HG03442 (cell line): ENCODE measurements around the gene NRP2.

Experiments
- ATAC-seq: cut with Tn5 transposase; IDR thresholded peaks from one replicate; pipeline ENCODE4 v1.9.1; 2021; ENCODE audit warnings: mild to moderate bottlenecking, moderate library complexity; ENCODE audit not compliant: unreplicated experiment

The NRP2 gene

GRCh38 chr2:205770577-205770976 lies 88.3 kb downstream of the NRP2 start:
- ATAC-seq = no peak

GRCh38 chr2:205771031-205771430 lies 88.7 kb downstream of the NRP2 start:
- ATAC-seq = no peak

- ATAC-seq = no peak
These were observed 89.4 kb downstream of the NRP2 start for GRCh38 chr2:205771666-205772065.

- ATAC-seq = no peak
These were observed 90.7 kb downstream of the NRP2 start for GRCh38 chr2:205772983-205773382.

GRCh38 chr2:205773989-205774388 lies 91.7 kb downstream of the NRP2 start:
- no peak for ATAC-seq

GRCh38 chr2:205775097-205775877 lies 93.0 kb downstream of the NRP2 start:
- ATAC-seq = no peak

GRCh38 chr2:205776139-205776538 lies 93.8 kb downstream of the NRP2 start:
- peak; percentile 64 for ATAC-seq

GRCh38 chr2:205776720-205777119 lies 94.4 kb downstream of the NRP2 start:
- ATAC-seq = no peak

GRCh38 chr2:205778356-205778755 lies 96.1 kb downstream of the NRP2 start:
- no peak for ATAC-seq

- ATAC-seq = no peak
These were observed 98.3 kb downstream of the NRP2 start for GRCh38 chr2:205780645-205781044.

GRCh38 chr2:205781244-205781931 lies 99.1 kb downstream of the NRP2 start:
- ATAC-seq = no peak

- ATAC-seq = no peak
These were observed 100.6 kb downstream of the NRP2 start for GRCh38 chr2:205782941-205783340.

GRCh38 chr2:205783872-205784499 lies 101.7 kb downstream of the NRP2 start:
- ATAC-seq = no peak

- no peak for ATAC-seq
These were observed 103.4 kb downstream of the NRP2 start for GRCh38 chr2:205785507-205786260.

GRCh38 chr2:205786976-205787375 lies 104.7 kb downstream of the NRP2 start:
- ATAC-seq = no peak

- ATAC-seq = no peak
These were observed 105.5 kb downstream of the NRP2 start for GRCh38 chr2:205787761-205788160.

- no peak for ATAC-seq
These were observed 107.6 kb downstream of the NRP2 start for GRCh38 chr2:205789906-205790305.

GRCh38 chr2:205792908-205793307 lies 110.6 kb downstream of the NRP2 start:
- no peak for ATAC-seq

- ATAC-seq = no peak
These were observed 114.6 kb downstream of the NRP2 start for GRCh38 chr2:205796805-205797313.

- ATAC-seq = no peak
These were observed 115.6 kb downstream of the NRP2 start for GRCh38 chr2:205797866-205798265.

- no peak for ATAC-seq
These were observed 117.9 kb downstream of the NRP2 start for GRCh38 chr2:205800224-205800623.
